HepG2 (cell line): ENCODE measurements around the gene TPGS1. TPM values are rescaled to one million over a fixed set of nuclear protein-coding genes. Genes with fewer than 3 reads are reported as not detected.
A peak's percentile ranks its signal among the peaks of the same experiment; 100 is the strongest.

Experiments
- ATAC-seq: fragments of 200-7000 bp; cut with Tn5 transposase; 3 replicates; pipeline ENCODE4 v1.9.1; 2020; ENCODE audit warnings: mild to moderate bottlenecking, moderate library complexity
- BruUV-seq: library from RNA; stranded (reverse); fragments of 400-500 nt; replicated peaks from 2 replicates; lab custom pipeline; 2021; lab: Mats Ljungman, UMichigan
- CTCF ChIA-PET: fragments of 300-600 bp; formaldehyde crosslinking; extraction: SDS; loops from one replicate; lab custom pipeline; 2021; ENCODE audit warnings: low total read pairs, inconsistent platforms, low intra/inter-chr PET ratio; lab: Yijun Ruan, JAX
- POLR2A ChIA-PET: fragments of 350-600 bp; sonication (Branson Sonifier 250); formaldehyde crosslinking; loops from one replicate; lab custom pipeline; 2020; ENCODE audit warnings: antibody characterized with exemption, inconsistent platforms; lab: Yijun Ruan, JAX
- DNase-seq: peaks from one replicate; pipeline ENCODE4 v3.0.0-alpha.2; 2015; ENCODE audit warnings: low spot score
- FAIRE-seq: peaks from 3 replicates; lab custom pipeline; 2011; peaks lifted over from hg19 to GRCh38; lab: Jason Lieb, UNC
- H2AFZ ChIP-seq: one replicate; pipeline ENCODE4 v1.6.1; 2011; ENCODE audit warnings: low read length, inconsistent platforms
- H3K27ac ChIP-seq: fragments of 300-600 bp; 3 replicates; pipeline ENCODE4 v1.8.0; 2011; ENCODE audit warnings: mixed run types, mild to moderate bottlenecking, mixed read lengths, low read length, inconsistent platforms; ENCODE audit not compliant: insufficient read depth; ENCODE audit errors: extremely low read length
- H3K27me3 ChIP-seq, 2 experiments: fragments of 200-600 bp in 1 of 2; 2 replicates in 1 of 2; 3 replicates in 1 of 2; pipeline versions ENCODE4 v1.6.0 to v1.8.0; 2011; ENCODE audit warnings: low read length in 2 of 2, mild to moderate bottlenecking in 2 of 2, moderate library complexity in 2 of 2, inconsistent platforms in 1 of 2; ENCODE audit not compliant: insufficient read depth in 2 of 2, control insufficient read depth in 1 of 2
- H3K36me3 ChIP-seq, 2 experiments: fragments of 200-600 bp in 1 of 2; replicated peaks in 1 of 2; 2 replicates in 1 of 2; 3 replicates in 1 of 2; pipeline versions ENCODE4 v1.5.1 to v1.8.0; 2011; ENCODE audit warnings: low read length in 2 of 2, inconsistent platforms in 1 of 2; ENCODE audit not compliant: insufficient read depth in 2 of 2, control insufficient read depth in 1 of 2
- H3K4me1 ChIP-seq: 2 replicates; pipeline ENCODE4 v1.5.1; 2012; ENCODE audit warnings: low read length, inconsistent platforms; ENCODE audit not compliant: insufficient read depth
- H3K4me2 ChIP-seq: 2 replicates; pipeline ENCODE4 v1.6.0; 2011; ENCODE audit warnings: low read depth, low read length, inconsistent platforms
- H3K4me3 ChIP-seq, 3 experiments: fragments of 200-600 bp in 1 of 3; sonication (generic), shearing (Covaris generic) in 1 of 3; replicated peaks in 1 of 3; 2 replicates each; pipeline ENCODE4 v1.5.1; 2011 to 2016; ENCODE audit warnings: low read length in 3 of 3, inconsistent platforms in 2 of 3, low read depth in 2 of 3, mild to moderate bottlenecking in 2 of 3, control low read depth in 1 of 3, mixed read lengths in 1 of 3; ENCODE audit not compliant: insufficient read depth in 1 of 3
- H3K79me2 ChIP-seq: one replicate; pipeline ENCODE4 v1.6.1; 2011; ENCODE audit warnings: low read length, inconsistent platforms; ENCODE audit not compliant: insufficient read depth
- H3K9ac ChIP-seq: 2 replicates; pipeline ENCODE4 v1.6.0; 2011; ENCODE audit warnings: mild to moderate bottlenecking, low read depth, low read length, inconsistent platforms; ENCODE audit not compliant: insufficient read depth
- H3K9me3 ChIP-seq: 2 replicates; pipeline ENCODE4 v1.5.1; 2012; ENCODE audit warnings: mild to moderate bottlenecking, low read length
- H4K20me1 ChIP-seq: 2 replicates; pipeline ENCODE4 v1.6.0; 2011; ENCODE audit warnings: inconsistent platforms, mild to moderate bottlenecking, low read length, moderate library complexity; ENCODE audit not compliant: insufficient read depth
- CREB1 ChIP-seq, 2 experiments: fragments of 450-650 bp in 1 of 2; IDR thresholded peaks; 2 replicates each; pipeline ENCODE4 v1.6.1; 2016 to 2017; ENCODE audit warnings: control low read depth in 1 of 2, mild to moderate bottlenecking in 1 of 2, missing compliant biosample characterization in 1 of 2, missing genetic modification characterization in 1 of 2
- SALL1 ChIP-seq: sonication (generic); formaldehyde crosslinking; IDR thresholded peaks from 2 replicates; pipeline ENCODE4 v1.8.0; 2022; ENCODE audit warnings: mild to moderate bottlenecking, missing genetic modification reagents
- SALL2 ChIP-seq: sonication (generic); formaldehyde crosslinking; IDR thresholded peaks from 2 replicates; pipeline ENCODE4 v1.8.1; 2023; ENCODE audit warnings: mild to moderate bottlenecking, missing genetic modification reagents, inconsistent platforms
- ZFP82 ChIP-seq: sonication (generic); formaldehyde crosslinking; IDR thresholded peaks from 2 replicates; pipeline ENCODE4 v1.5.1; 2020; ENCODE audit warnings: mild to moderate bottlenecking, missing genetic modification reagents, borderline replicate concordance
- ZNF383 ChIP-seq: sonication (generic); formaldehyde crosslinking; IDR thresholded peaks from 2 replicates; pipeline ENCODE4 v1.4.0; 2020; ENCODE audit warnings: missing genetic modification reagents, mild to moderate bottlenecking, borderline replicate concordance
- ZNF605 ChIP-seq: sonication (generic); formaldehyde crosslinking; IDR thresholded peaks from 2 replicates; pipeline ENCODE4 v1.8.0; 2022; ENCODE audit warnings: mild to moderate bottlenecking, missing genetic modification reagents
- ZNF7 ChIP-seq: IDR thresholded peaks from 2 replicates; pipeline ENCODE4 v1.6.1; 2016; ENCODE audit warnings: missing biosample characterization, missing genetic modification reagents
- WGBS: methylation state at CpG from one replicate; pipeline ENCODE4 v1.1.6; 2017; ENCODE audit warnings: low lambda C conversion rate; 5-methylcytosine and 5-hydroxymethylcytosine counted together
- in situ Hi-C: cut with HindIII; loops from 2 replicates; pipeline ENCODE4 v1.10.0; 2017; ENCODE audit warnings: low pct_unique_long_range_greater_than_20kb; ENCODE audit not compliant: extremely low pct_ligation_motif_present
- intact Hi-C: fragments of 100-400 bp; cut with micrococcal nuclease; formaldehyde crosslinking; loops from one replicate; pipeline ENCODE4 v1.10.0; 2022; ENCODE audit not compliant: unreplicated experiment
- polyA plus RNA-seq, 8 experiments: library from polyadenylated mRNA; depleted of rRNA in 3 of 8; stranded (reverse) in 7 of 8; unstranded in 1 of 8; fragments of >200 nt; fragmentation: Illumina TruSeq in 4 of 8; extraction: Trizol in 4 of 8; gene quantifications; 2 replicates each; pipeline versions ENCODE4 v1.2.1 to v1.2.3, GENCODE V29; 2011 to 2016; ENCODE audit warnings: low read depth in 4 of 8, missing spikeins in 1 of 8, mixed read lengths in 1 of 8; ENCODE audit not compliant: insufficient read depth in 1 of 8
- total RNA-seq, 5 experiments: library from RNA; depleted of rRNA; stranded (reverse); fragments of >200 nt; fragmentation: Illumina TruSeq; extraction: Trizol; gene quantifications; 2 replicates each; pipeline ENCODE4 v1.2.3, GENCODE V29; 2016; ENCODE audit warnings: low read depth in 1 of 5
- TF ChIP-seq, protein P1 (sequence below): sonication (generic); formaldehyde crosslinking; IDR thresholded peaks from 2 replicates; pipeline ENCODE4 v1.4.0; 2020; ENCODE audit warnings: missing genetic modification reagents
- TF ChIP-seq, protein P2 (sequence below): sonication (generic); formaldehyde crosslinking; IDR thresholded peaks from 2 replicates; pipeline ENCODE4 v1.8.1; 2022; ENCODE audit warnings: low read depth, mild to moderate bottlenecking, missing genetic modification reagents
- TF ChIP-seq, protein P3 (sequence below): sonication (generic); formaldehyde crosslinking; IDR thresholded peaks from 2 replicates; pipeline ENCODE4 v1.8.0; 2022; ENCODE audit warnings: missing genetic modification reagents, low read depth, mild to moderate bottlenecking, borderline replicate concordance
- TF ChIP-seq, protein P4 (sequence below): sonication (generic); formaldehyde crosslinking; IDR thresholded peaks from 2 replicates; pipeline ENCODE4 v1.5.1; 2020; ENCODE audit warnings: missing genetic modification reagents, mild to moderate bottlenecking, borderline replicate concordance

TPGS1 gene
- total and polyA plus RNA-seq, 2 of the 13 experiments (the other 11 are each of a cell fraction or from before 2014, with no cell fraction given) = 1.1 to 6.2 TPM

DNA sequence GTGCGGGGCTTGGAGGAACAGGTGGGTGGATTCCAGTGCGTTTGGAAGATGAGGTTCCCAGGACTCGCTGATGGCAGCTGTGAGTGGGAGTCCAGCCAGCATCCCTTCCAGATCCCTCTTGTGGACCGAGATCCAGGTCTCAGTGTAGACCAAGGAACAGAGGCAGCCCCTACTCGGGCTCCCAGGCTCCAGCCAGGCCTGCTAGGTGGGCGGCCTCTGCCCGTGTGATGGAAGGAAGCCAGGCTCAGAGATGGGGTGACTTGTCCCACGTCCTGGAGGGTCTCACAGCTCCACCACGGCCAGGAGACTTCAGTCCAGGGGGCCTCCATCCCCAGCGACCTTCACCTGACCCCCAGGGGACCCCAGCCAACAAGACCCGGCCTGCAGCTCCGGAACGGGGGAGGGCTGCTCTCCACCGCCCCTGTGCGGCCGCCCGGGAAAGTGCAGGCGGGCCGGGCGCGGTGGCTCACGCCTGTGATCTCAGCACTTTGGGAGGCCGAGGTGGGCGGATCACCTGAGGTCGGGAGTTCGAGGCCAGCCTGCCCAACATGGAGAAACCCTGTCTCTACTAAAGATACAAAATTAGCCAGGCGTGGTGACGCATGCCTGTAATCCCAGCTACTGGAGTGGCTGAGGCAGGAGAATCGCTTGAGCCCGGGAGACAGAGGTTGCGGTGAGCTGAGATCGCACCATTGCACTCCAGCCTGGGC lies 11.7 kb upstream of the TPGS1 start (continued):
- TF ChIP-seq, protein P1, sequence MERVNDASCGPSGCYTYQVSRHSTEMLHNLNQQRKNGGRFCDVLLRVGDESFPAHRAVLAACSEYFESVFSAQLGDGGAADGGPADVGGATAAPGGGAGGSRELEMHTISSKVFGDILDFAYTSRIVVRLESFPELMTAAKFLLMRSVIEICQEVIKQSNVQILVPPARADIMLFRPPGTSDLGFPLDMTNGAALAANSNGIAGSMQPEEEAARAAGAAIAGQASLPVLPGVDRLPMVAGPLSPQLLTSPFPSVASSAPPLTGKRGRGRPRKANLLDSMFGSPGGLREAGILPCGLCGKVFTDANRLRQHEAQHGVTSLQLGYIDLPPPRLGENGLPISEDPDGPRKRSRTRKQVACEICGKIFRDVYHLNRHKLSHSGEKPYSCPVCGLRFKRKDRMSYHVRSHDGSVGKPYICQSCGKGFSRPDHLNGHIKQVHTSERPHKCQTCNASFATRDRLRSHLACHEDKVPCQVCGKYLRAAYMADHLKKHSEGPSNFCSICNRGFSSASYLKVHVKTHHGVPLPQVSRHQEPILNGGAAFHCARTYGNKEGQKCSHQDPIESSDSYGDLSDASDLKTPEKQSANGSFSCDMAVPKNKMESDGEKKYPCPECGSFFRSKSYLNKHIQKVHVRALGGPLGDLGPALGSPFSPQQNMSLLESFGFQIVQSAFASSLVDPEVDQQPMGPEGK (CRISPR knock-in tag) = peak; percentile 33; the same call in 1 of the 2 replicates
- peak; percentile 40; the same call in 1 of the 2 replicates for TF ChIP-seq SALL1 (CRISPR knock-in tag)
- TF ChIP-seq, all 625 proteins: peak for 70

DNA sequence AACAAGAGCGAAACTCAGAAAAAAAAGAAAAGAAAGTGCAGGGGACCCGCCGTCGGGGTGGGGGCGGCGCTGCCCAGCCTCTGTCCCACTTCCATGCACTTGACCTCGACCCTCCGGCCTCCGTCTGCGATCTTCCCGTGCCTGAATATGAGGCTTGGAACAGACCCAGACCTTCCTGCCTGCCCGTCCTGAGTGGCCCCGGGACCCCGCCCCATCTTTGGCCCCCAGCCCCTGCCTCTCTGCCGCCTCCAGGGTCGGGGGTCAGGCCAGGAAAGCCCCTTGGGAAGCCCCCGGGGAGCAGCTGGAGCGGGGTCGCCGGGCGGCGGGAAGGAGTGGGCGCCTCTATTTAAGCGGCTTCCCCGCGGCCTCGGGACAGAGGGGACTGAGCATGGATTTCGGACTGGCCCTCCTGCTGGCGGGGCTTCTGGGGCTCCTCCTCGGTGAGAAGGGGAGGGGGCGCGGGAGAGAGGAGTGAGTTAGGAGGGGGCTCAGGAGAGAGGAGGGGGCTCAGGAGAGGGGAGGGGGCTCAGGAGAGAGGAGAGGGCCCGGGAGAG lies 11.1 kb upstream of the TPGS1 start, which contains the start of gene MADCAM1:
MADCAM1 (plus strand) TSS at position 375 of the 554 bp plus-strand sequence; CDS start at position 389, 14 bp downstream.
- BruUV-seq = no TSS peak
- Histone ChIP-seq H3K27ac (no peak within 1 kb of the TSS), H3K4me1 (peaks cover 45% of the 10 kb centered on the region), H3K9ac (no peak within 1 kb of the TSS), H4K20me1 (no peaks in the 10 kb centered on the region), H3K27me3 (peaks cover 0 to 4% of the 10 kb centered on the region in 2 experiments; a peak in 2 of 5 replicates), H3K4me3 (peak within 1 kb of the TSS in 2 of 3 experiments; percentile 55 to 78; a peak in 3 of 6 replicates), H3K9me3 (no peaks in the 10 kb centered on the region), H3K79me2 (no peaks in the 10 kb centered on the region), H3K4me2 (peak within 1 kb of the TSS; percentile 55; the same call in 1 of the 2 replicates), H3K36me3 (no peaks in the 10 kb centered on the region), H2AFZ (no peak within 1 kb of the TSS)
- WGBS = 36% methylated on average over 31 of the region's 33 CpGs
- intact Hi-C loops (no loop called here), in situ Hi-C loops (no loop called here)
- FAIRE-seq = no peak
- no peak for DNase-seq
- ATAC-seq = no peak
- ChIA-PET CTCF (interaction anchor here (0.8 to 1.5 kb wide), 3 partner anchors 10 to 14 kb away, joined by 3 to 5 read pairs (median 5); partner anchors contain the start of gene TPGS1), POLR2A (interaction anchor here (2.6 kb wide), 1 partner anchor 10 kb away, joined by 23 read pairs; no protein-coding TSS in a partner anchor)
- TF ChIP-seq, protein P2, sequence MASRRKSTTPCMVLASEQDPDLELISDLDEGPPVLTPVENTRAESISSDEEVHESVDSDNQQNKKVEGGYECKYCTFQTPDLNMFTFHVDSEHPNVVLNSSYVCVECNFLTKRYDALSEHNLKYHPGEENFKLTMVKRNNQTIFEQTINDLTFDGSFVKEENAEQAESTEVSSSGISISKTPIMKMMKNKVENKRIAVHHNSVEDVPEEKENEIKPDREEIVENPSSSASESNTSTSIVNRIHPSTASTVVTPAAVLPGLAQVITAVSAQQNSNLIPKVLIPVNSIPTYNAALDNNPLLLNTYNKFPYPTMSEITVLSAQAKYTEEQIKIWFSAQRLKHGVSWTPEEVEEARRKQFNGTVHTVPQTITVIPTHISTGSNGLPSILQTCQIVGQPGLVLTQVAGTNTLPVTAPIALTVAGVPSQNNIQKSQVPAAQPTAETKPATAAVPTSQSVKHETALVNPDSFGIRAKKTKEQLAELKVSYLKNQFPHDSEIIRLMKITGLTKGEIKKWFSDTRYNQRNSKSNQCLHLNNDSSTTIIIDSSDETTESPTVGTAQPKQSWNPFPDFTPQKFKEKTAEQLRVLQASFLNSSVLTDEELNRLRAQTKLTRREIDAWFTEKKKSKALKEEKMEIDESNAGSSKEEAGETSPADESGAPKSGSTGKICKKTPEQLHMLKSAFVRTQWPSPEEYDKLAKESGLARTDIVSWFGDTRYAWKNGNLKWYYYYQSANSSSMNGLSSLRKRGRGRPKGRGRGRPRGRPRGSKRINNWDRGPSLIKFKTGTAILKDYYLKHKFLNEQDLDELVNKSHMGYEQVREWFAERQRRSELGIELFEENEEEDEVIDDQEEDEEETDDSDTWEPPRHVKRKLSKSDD (CRISPR knock-in tag) = no peak
- TF ChIP-seq CREB1 (IDR thresholded peaks at IDR 0.05) (no peak), CREB1 (CRISPR knock-in tag; IDR thresholded peaks at IDR 0.05) (no peak), SALL2 (no peak), ZNF383 (CRISPR knock-in tag) (no peak), ZNF7 (CRISPR knock-in tag) (no peak), ZNF605 (CRISPR knock-in tag) (no peak), ZFP82 (no peak)
- TF ChIP-seq, protein P3, sequence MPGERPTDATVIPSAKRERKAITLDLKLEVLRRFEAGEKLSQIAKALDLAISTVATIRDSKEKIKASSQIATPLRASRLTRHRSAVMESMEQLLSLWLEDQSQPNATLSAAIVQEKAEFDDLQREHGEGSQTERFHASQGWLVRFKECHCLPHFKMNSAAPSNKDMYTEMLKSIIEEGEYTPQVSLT (CRISPR knock-in tag) = no peak
- TF ChIP-seq, protein P4, sequence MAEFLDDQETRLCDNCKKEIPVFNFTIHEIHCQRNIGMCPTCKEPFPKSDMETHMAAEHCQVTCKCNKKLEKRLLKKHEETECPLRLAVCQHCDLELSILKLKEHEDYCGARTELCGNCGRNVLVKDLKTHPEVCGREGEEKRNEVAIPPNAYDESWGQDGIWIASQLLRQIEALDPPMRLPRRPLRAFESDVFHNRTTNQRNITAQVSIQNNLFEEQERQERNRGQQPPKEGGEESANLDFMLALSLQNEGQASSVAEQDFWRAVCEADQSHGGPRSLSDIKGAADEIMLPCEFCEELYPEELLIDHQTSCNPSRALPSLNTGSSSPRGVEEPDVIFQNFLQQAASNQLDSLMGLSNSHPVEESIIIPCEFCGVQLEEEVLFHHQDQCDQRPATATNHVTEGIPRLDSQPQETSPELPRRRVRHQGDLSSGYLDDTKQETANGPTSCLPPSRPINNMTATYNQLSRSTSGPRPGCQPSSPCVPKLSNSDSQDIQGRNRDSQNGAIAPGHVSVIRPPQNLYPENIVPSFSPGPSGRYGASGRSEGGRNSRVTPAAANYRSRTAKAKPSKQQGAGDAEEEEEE = no peak
